ENCODE measurements around the gene PCSK2. TPM values are rescaled to one million over a fixed set of nuclear protein-coding genes. Genes with fewer than 3 reads are reported as not detected.

The PCSK2 gene
- total RNA-seq = 0.13 TPM in 1 of 2 replicates, not detected in the other

GRCh38 chr20:17226410-17227218 lies at the start of gene PCSK2:
TSS of gene PCSK2 (plus strand) at chr20:17227040. CDS start at chr20:17227306, 266 bp downstream.

GRCh38 chr20:17530716-17531664 lies 304.1 kb downstream of the PCSK2 start, which contains the start of gene BFSP1:
TSS of gene BFSP1 (minus strand) at chr20:17531379. CDS start at chr20:17531329, 50 bp downstream.

Small RNAs within 50 kb of the gene (small RNA-seq; reads per million reads assigned to genes)
- not detected for gene AL359511.1
- not detected for gene RNU1-131P
- not detected for gene RNU6-27P
